Measurements from ENCODE around the gene HGS. TPM values are rescaled to one million over a fixed set of nuclear protein-coding genes. Genes with fewer than 3 reads are reported as not detected.

HGS gene, protein sequence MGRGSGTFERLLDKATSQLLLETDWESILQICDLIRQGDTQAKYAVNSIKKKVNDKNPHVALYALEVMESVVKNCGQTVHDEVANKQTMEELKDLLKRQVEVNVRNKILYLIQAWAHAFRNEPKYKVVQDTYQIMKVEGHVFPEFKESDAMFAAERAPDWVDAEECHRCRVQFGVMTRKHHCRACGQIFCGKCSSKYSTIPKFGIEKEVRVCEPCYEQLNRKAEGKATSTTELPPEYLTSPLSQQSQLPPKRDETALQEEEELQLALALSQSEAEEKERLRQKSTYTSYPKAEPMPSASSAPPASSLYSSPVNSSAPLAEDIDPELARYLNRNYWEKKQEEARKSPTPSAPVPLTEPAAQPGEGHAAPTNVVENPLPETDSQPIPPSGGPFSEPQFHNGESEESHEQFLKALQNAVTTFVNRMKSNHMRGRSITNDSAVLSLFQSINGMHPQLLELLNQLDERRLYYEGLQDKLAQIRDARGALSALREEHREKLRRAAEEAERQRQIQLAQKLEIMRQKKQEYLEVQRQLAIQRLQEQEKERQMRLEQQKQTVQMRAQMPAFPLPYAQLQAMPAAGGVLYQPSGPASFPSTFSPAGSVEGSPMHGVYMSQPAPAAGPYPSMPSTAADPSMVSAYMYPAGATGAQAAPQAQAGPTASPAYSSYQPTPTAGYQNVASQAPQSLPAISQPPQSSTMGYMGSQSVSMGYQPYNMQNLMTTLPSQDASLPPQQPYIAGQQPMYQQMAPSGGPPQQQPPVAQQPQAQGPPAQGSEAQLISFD
- total RNA-seq = 100 to 1,000 TPM in 1 of 2 experiments, 10 to 100 TPM in 1; 96.9 to 111 TPM

DNA sequence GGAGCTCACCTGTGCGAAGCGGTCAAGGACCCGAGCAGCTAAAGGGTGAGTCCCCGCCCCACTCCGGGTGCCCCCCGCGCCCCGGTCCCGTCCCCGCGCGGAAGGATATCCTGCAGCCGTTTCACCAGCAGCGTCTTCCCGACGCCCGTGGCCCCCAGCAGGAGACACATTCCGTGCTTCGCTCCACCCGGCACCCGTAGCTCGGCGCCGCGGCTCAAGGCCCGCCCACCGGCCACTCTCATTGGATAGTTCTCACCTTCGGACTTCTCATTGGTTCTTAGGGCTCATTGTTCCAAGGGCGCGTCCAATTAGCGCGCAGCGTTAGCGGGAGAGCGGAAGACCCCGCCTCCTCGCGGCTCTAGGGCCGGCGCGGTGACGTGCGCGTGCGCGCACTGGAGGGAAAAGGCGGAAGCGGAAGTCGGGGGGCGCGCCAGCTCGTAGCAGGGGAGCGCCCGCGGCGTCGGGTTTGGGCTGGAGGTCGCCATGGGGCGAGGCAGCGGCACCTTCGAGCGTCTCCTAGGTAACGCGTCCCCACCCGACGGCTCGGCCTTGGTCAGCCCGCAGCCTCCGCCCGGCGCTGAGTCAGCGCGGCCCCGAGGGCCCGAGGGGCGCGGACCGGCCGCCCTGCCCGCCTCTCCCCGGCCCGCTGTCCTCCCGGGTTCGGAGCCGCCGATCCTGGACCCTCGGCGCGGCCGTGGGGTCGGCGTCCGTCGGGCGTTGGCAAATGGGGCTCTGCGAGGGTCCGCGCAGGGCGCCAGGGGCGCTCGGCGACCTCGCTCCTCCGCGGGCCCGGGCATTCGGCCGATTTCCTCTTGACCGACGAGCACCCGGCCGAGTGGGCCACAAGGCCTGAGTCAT lies at the start of gene HGS, which contains the start of gene ARL16:
Gene HGS (plus strand): TSS at position 428 of the 858 bp plus-strand sequence. CDS start 56 bp downstream, at position 484.
Gene ARL16 (minus strand): TSS at position 214 of the 858 bp plus-strand sequence. CDS start 44 bp downstream, at position 170.
- no peaks in the 10 kb centered on the region for H3K9me3 Mint-ChIP-seq
- intact Hi-C loops (cut with micrococcal nuclease) = loop anchor here (1.0 to 2.0 kb wide), 3 partner anchors 18 to 176 kb away; partner anchors contain the start of genes CCDC137, MRPL12, OXLD1 and P4HB
- ChIA-PET POLR2A (interaction anchor here (0.8 to 4.4 kb wide), 13 partner anchors 13 to 254 kb away, joined by 3 to 54 read pairs (median 4); partner anchors contain the start of genes CCDC137, MCRIP1, MRPL12 and NPLOC4), CTCF (interaction anchor here (1.0 to 2.0 kb wide), 5 partner anchors 9 to 188 kb away, joined by 3 to 13 read pairs (median 4); partner anchors contain the start of genes FAAP100 and MRPL12)
- peak; percentile 99 for DNase-seq
- H3K27ac Mint-ChIP-seq = peak within 1 kb of the TSS; percentile 86
- H3K27me3 Mint-ChIP-seq = peaks cover 2% of the 10 kb centered on the region
- H3K4me1 Mint-ChIP-seq (ENCODE audit: low read depth) = peaks cover 32% of the 10 kb centered on the region
- peak within 1 kb of the TSS; percentile 86 for H3K4me3 Mint-ChIP-seq
- peaks cover 29% of the 10 kb centered on the region for H3K36me3 Mint-ChIP-seq

DNA sequence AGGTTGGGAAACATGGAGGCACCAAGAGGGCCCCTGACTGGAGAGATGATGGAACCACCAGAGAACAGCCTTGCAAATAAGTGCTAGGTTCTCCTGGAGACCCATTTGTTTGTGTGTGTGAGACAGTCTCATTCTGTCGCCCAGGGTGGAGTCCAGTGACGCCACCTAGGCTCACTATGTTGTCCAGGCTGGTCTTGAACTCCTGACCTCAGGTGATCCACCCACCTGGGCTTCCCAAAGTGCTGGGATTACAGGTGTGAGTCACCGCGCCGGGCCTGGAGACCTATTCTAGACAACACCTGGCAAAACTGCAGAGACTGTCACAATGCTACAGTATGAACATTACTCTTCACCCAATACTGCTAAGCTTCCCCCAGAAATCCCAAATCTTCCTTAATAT lies 48.4 kb upstream of the HGS start:
- Mint-ChIP-seq H3K36me3 (peaks cover 6% of the 10 kb centered on the region), H3K27ac (peak overlapping the region; percentile 49), H3K9me3 (no peaks in the 10 kb centered on the region), H3K4me1 (ENCODE audit: low read depth) (peaks cover 27% of the 10 kb centered on the region), H3K4me3 (peak overlapping the region; percentile 95), H3K27me3 (no peaks in the 10 kb centered on the region)
- intact Hi-C loops (cut with micrococcal nuclease) = no loop called here
- CTCF ChIA-PET = no interaction called here
- POLR2A ChIA-PET = no interaction called here
- DNase-seq = peak; percentile 13

DNA sequence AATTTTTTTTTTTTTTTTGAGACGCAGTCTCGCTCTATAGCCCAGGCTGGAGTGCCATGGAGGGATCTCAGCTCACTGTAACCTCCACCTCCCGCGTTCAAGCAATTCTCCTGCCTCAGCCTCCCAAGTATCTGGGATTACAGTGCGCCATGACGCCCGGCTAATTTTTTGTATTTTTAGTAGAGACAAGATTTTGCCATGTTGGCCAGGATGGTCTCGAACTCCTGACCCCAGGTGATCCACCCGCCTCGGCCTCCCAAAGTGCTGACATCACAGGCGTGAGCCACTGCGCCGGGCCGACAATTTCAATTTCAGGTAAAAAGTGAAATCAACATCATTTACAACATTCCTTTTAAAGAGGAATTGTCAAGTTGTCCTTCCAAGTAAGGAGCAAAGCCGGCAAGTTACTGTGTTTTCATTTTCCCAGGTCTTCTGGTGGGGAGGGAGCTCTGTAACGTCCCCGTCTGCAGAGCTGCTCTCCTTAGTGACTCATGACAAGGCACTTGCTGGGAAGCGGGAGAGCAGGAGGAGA lies 47.8 kb upstream of the HGS start:
- H3K9me3 Mint-ChIP-seq = no peaks in the 10 kb centered on the region
- peak overlapping the region; percentile 82 for H3K27ac Mint-ChIP-seq
- H3K36me3 Mint-ChIP-seq = peaks cover 6% of the 10 kb centered on the region
- no peaks in the 10 kb centered on the region for H3K27me3 Mint-ChIP-seq
- peak overlapping the region; percentile 95 for H3K4me3 Mint-ChIP-seq
- ChIA-PET POLR2A (interaction anchor here (0.6 to 1.3 kb wide), 2 partner anchors 47 to 89 kb away, joined by 4 to 5 read pairs; partner anchors contain the start of genes ARL16 and HGS), CTCF (no interaction called here)
- peak; percentile 19 for DNase-seq
- peaks cover 27% of the 10 kb centered on the region for H3K4me1 Mint-ChIP-seq (ENCODE audit: low read depth)
- intact Hi-C loops (cut with micrococcal nuclease) = loop anchor here (2.0 kb wide), 1 partner anchor 29 kb away; no protein-coding TSS in a partner anchor

DNA sequence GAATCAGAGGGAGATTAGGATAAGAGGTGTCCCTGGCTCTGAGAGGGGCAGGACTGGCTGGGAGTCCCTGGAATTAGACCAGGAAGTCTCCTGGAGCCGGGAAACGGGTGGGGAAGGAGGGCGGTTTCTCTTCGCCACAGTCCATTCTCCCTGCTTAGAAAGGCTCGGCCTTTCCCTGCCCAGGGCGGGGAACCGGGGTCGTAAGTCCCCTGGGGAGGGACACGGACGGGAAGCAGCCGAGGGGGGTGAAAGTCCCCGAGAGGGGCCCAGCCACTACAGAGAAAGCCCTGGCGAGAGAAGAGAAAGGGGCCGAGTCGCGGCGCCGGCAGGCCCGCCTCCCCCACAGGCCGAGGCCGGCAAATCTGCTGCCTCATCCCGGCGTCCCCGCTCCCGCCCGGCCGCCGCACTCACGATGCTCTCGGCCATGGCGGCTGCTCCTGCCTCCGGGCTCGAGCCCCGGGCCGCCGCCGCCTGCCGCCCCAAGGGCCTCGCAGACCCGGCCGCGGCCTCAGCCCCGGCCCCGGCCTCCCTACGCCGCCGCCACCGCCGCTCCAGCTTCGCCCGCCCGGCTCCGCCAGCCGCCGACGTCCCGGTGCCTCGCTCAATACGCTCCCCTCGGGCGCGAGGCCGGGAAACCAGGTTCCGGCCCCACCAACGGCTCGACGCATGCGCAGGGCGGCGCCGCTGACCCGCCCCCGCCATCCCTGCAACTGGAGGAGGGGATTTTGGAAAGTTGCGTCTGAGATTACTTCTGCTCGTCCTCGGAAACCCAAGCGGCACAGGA lies 47.1 kb upstream of the HGS start, which contains the start of the genes NPLOC4 and TSPAN10:
Gene NPLOC4 (minus strand): TSS at position 608 of the 784 bp plus-strand sequence. CDS start 182 bp downstream, at position 426.
Gene TSPAN10 (plus strand): TSS at position 692 of the 784 bp plus-strand sequence. CDS start 5,217 bp downstream, outside the sequence.
- Mint-ChIP-seq H3K4me1 (ENCODE audit: low read depth) (peaks cover 27% of the 10 kb centered on the region), H3K27ac (peak within 1 kb of the TSS; percentile 82), H3K9me3 (no peaks in the 10 kb centered on the region), H3K36me3 (peaks cover 6% of the 10 kb centered on the region), H3K4me3 (peak within 1 kb of the TSS; percentile 95), H3K27me3 (no peaks in the 10 kb centered on the region)
- intact Hi-C loops (cut with micrococcal nuclease) = loop anchor here (2.0 kb wide), 1 partner anchor 28 kb away; no protein-coding TSS in a partner anchor
- DNase-seq = peak; percentile 88
- ChIA-PET CTCF (interaction anchor here (0.9 kb wide), 1 partner anchor 384 kb away, joined by 3 read pairs; no protein-coding TSS in a partner anchor), POLR2A (interaction anchor here (0.6 to 1.3 kb wide), 4 partner anchors 29 to 128 kb away, joined by 4 to 8 read pairs (median 4); partner anchors contain the start of genes ARL16, CCDC137, HGS and OXLD1)

DNA sequence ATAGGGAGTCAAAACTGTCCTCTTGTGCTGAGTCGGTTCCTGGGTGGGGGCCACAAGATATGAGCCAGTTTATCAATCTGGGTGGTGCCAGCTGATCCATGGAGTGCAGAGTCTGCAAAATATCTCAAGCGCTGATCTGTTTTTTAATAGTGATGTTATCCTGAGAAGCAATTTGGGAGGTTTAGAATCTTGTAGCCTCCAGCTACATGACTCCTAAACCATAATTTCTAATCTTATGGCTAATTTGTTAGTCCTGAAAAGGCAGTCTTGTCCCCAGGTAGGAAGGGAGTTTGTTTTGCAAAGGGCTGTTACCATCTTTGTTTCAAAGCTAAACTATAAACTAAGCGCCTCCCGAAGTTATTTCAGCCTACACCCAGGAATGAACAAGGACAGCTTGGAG lies 45.1 kb upstream of the HGS start:
- Mint-ChIP-seq H3K36me3 (peaks cover 3% of the 10 kb centered on the region), H3K27me3 (no peaks in the 10 kb centered on the region), H3K4me3 (no peak overlapping the region), H3K4me1 (ENCODE audit: low read depth) (peaks cover 19% of the 10 kb centered on the region), H3K9me3 (no peaks in the 10 kb centered on the region), H3K27ac (no peak overlapping the region)
- ChIA-PET CTCF (no interaction called here), POLR2A (no interaction called here)
- intact Hi-C loops (cut with micrococcal nuclease) = no loop called here
- DNase-seq = no peak

DNA sequence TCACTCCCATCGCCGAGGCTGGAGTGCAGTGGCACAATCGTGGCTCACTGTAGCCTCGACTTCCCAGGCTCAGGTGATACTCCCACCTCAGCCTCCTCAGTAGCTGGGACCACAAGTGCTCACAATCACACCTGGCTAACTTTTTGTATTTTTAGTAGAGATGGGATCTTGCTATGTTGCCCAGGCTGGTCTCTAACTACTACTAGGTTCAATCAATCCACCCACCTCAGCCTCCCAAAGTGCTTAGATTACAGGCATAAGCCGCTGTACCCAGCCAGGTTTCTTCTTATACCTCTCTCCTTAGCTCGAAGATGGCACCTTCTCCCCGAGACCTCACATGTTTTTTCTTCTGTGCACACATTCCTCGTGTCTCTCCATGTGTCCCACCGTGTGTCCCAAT lies 43.8 kb upstream of the HGS start:
- H3K4me1 Mint-ChIP-seq (ENCODE audit: low read depth) = peaks cover 13% of the 10 kb centered on the region
- ChIA-PET CTCF (no interaction called here), POLR2A (no interaction called here)
- no peaks in the 10 kb centered on the region for H3K27me3 Mint-ChIP-seq
- no peak for DNase-seq
- H3K27ac Mint-ChIP-seq = no peak overlapping the region
- H3K9me3 Mint-ChIP-seq = no peaks in the 10 kb centered on the region
- intact Hi-C loops (cut with micrococcal nuclease) = no loop called here
- peaks cover 3% of the 10 kb centered on the region for H3K36me3 Mint-ChIP-seq
- H3K4me3 Mint-ChIP-seq = no peak overlapping the region

DNA sequence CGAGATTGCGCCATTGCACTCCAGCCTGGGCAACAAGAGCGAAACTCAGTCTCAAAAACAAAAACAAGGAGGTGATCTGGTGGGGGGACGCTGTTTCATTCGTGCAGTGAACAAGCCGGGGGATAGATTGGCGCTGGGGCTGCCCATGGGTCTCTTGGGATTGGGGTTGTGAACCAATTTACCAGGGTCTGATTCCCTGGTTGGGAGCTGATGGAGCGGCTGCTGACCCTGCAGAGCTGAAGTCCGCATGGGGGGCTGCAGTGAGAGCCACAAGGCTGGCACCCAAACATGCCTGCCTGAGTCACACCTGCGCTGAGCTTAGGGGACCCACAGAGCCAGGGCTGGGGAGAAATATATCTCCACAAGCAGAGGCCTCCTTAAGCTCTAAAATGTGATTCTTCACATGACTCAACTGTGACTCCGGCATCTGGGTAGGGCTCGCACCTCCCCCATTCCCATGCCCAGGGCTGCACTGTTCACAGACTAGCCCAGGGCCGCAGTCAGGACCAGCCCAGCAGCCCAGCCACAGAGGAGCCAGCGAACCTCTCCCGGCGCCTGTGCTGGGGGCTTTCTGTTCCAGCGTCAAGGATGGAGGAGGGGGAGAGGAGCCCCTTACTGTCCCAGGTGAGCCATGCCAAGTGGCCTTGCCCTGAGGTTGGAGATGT lies 41.9 kb upstream of the HGS start:
- CTCF ChIA-PET = no interaction called here
- Mint-ChIP-seq H3K4me3 (no peak overlapping the region), H3K27ac (no peak overlapping the region), H3K27me3 (no peaks in the 10 kb centered on the region), H3K9me3 (no peaks in the 10 kb centered on the region), H3K4me1 (ENCODE audit: low read depth) (peaks cover 2% of the 10 kb centered on the region), H3K36me3 (no peaks in the 10 kb centered on the region)
- POLR2A ChIA-PET = no interaction called here
- no peak for DNase-seq
- intact Hi-C loops (cut with micrococcal nuclease) = no loop called here

DNA sequence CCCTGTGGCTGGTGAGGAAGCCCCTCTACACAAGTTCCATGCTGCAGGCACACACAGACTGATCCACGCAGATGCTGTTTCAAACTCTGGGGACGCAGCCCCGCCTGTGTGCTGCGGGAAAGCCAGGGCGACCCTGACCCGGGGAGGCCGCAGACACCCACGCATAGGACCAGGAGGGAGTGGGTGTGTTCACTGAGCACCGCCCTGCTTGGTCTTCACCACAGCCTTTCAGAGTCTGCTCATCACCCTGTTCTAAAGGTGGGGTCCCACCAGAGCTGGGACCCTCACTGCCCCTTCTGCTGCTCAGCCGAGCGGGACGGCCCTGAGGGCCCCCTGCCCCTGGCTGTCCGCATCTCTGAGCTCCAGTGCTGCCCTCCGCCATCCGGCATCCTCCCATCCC lies 39.3 kb upstream of the HGS start:
- POLR2A ChIA-PET = no interaction called here
- intact Hi-C loops (cut with micrococcal nuclease) = no loop called here
- no peak overlapping the region for H3K27ac Mint-ChIP-seq
- CTCF ChIA-PET = no interaction called here
- H3K27me3 Mint-ChIP-seq = peaks cover 14% of the 10 kb centered on the region
- H3K9me3 Mint-ChIP-seq = no peaks in the 10 kb centered on the region
- DNase-seq = no peak
- no peaks in the 10 kb centered on the region for H3K36me3 Mint-ChIP-seq
- H3K4me3 Mint-ChIP-seq = no peak overlapping the region
- H3K4me1 Mint-ChIP-seq (ENCODE audit: low read depth) = no peaks in the 10 kb centered on the region

DNA sequence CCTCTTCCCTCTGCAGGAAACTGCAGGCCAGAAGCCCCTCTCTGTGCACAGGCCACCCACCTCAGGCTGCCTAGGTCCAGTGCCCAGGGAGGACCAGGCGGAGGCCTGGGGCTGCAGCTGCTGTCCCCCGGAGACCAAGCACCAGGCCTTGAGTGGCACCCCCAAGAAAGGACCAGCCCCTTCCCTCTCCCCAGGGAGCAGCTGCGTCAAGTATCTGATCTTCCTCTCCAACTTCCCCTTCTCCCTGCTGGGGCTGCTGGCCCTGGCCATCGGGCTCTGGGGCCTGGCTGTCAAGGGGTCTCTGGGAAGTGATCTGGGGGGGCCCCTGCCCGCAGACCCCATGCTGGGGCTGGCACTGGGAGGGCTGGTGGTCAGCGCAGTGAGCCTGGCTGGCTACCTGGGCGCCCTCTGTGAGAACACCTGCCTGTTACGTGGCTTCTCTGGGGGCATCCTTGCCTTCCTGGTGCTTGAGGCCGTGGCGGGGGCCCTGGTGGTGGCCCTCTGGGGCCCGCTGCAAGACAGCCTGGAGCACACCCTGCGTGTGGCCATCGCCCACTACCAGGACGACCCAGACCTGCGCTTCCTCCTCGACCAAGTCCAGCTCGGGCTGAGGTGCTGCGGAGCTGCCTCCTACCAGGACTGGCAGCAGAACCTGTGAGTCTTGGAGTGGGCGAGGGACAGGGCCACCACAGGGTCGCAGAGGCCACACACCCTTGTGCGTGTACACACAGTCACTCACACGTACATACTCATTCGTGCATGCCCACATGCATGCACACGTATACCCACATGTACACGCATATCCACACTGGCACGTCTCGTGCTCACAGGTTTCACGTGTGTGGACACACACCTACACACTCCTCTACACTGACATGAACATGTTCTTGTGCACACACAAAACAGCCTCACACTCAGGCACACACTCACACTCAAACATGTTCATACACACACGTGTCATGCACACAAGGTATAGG lies 38.5 kb upstream of the HGS start:
- Mint-ChIP-seq H3K27me3 (peaks cover 17% of the 10 kb centered on the region), H3K4me3 (no peak overlapping the region), H3K4me1 (ENCODE audit: low read depth) (no peaks in the 10 kb centered on the region), H3K36me3 (no peaks in the 10 kb centered on the region), H3K9me3 (no peaks in the 10 kb centered on the region), H3K27ac (no peak overlapping the region)
- no peak for DNase-seq
- ChIA-PET POLR2A (no interaction called here), CTCF (no interaction called here)
- intact Hi-C loops (cut with micrococcal nuclease) = no loop called here

Measured in activated CD4-positive, alpha-beta memory T cell treated with anti-CD3 and anti-CD28 coated beads for 36 hours (primary cell).